K562 (cell line): Measurements from ENCODE around the gene CBL. TPM values are rescaled to one million over a fixed set of nuclear protein-coding genes. Genes with fewer than 3 reads are reported as not detected.
A peak's percentile ranks its signal among the peaks of the same experiment; 100 is the strongest.

Source experiments
- ATF1 ChIP-seq, 2 experiments: fragments of 450-650 bp in 1 of 2; IDR thresholded peaks; 2 replicates each; pipeline ENCODE4 v1.6.1; 2016; ENCODE audit warnings: missing compliant biosample characterization in 1 of 2, missing genetic modification characterization in 1 of 2
- GTF2A2 ChIP-seq: IDR thresholded peaks from 2 replicates; pipeline ENCODE4 v1.6.1; 2016; ENCODE audit warnings: mild to moderate bottlenecking, missing genetic modification characterization, missing compliant biosample characterization
- HBP1 ChIP-seq: fragments of 450-650 bp; formaldehyde crosslinking; IDR thresholded peaks from 2 replicates; pipeline ENCODE4 v1.4.0; 2022; ENCODE audit warnings: missing genetic modification characterization
- KDM5B ChIP-seq: fragments of 200-600 bp; sonication (generic); IDR thresholded peaks from 2 replicates; pipeline ENCODE4 v1.6.1; 2012; ENCODE audit warnings: low read depth, mild to moderate bottlenecking, moderate library complexity, low read length, control low read depth, inconsistent platforms; ENCODE audit not compliant: insufficient replicate concordance
- MLX ChIP-seq, 2 experiments: fragments of 450-650 bp in 1 of 2; sonication (generic) in 1 of 2; formaldehyde crosslinking; conservative IDR thresholded peaks; 2 replicates each; pipeline versions ENCODE4 v1.4.0 to v1.8.1; 2020 to 2022; ENCODE audit warnings: mild to moderate bottlenecking in 1 of 2, missing genetic modification reagents in 1 of 2
- MTF1 ChIP-seq: fragments of 250-450 bp; sonication (Bioruptor Pico); IDR thresholded peaks from 2 replicates; pipeline ENCODE4 v1.9.0; 2021; ENCODE audit warnings: moderate library complexity, mild to moderate bottlenecking, inconsistent platforms, borderline replicate concordance
- NRF1 ChIP-seq, 2 experiments: fragments of 450-650 bp; IDR thresholded peaks in 1 of 2; conservative IDR thresholded peaks in 1 of 2; 2 replicates each; pipeline ENCODE4 v1.6.1; 2014; ENCODE audit warnings: mild to moderate bottlenecking in 2 of 2
- RFX7 ChIP-seq: fragments of 250-450 bp; sonication (Bioruptor Pico); IDR thresholded peaks from 2 replicates; pipeline ENCODE4 v1.5.1; 2021; ENCODE audit warnings: mild to moderate bottlenecking
- SAFB2 ChIP-seq: fragments of 200-400 bp; formaldehyde crosslinking; IDR thresholded peaks from 2 replicates; pipeline ENCODE4 v1.6.1; 2018; ENCODE audit warnings: borderline replicate concordance, low read length, low read depth, moderate library complexity; ENCODE audit not compliant: severe bottlenecking
- TEAD1 ChIP-seq, 2 experiments: fragments of 450-650 bp in 1 of 2; sonication (generic) in 1 of 2; formaldehyde crosslinking; IDR thresholded peaks; 2 replicates each; pipeline versions ENCODE4 v1.4.0 to v1.8.0; 2020 to 2022; ENCODE audit warnings: mild to moderate bottlenecking in 2 of 2, missing genetic modification reagents in 1 of 2
- XRCC3 ChIP-seq: fragments of 450-650 bp; IDR thresholded peaks from 2 replicates; pipeline ENCODE4 v1.6.1; 2017; ENCODE audit warnings: mild to moderate bottlenecking, moderate library complexity
- YY1 ChIP-seq, 3 experiments: IDR thresholded peaks; 2 replicates each; pipeline ENCODE4 v1.6.1; 2011; ENCODE audit warnings: low read length in 2 of 3, mild to moderate bottlenecking in 2 of 3, moderate library complexity in 2 of 3, borderline replicate concordance in 1 of 3, control low read depth in 1 of 3, low read depth in 1 of 3; ENCODE audit not compliant: insufficient read depth in 3 of 3, insufficient replicate concordance in 2 of 3, control insufficient read depth in 1 of 3, insufficient read length in 1 of 3; ENCODE audit errors: extremely low read depth in 1 of 3
- ZBTB11 ChIP-seq, 3 experiments: fragments of 200-800 bp in 1 of 3; fragments of 250-450 bp in 1 of 3; fragments of 450-650 bp in 1 of 3; sonication (Bioruptor Pico) in 1 of 3; sonication (Bioruptor generic) in 1 of 3; formaldehyde crosslinking in 1 of 3; IDR thresholded peaks; 2 replicates each; pipeline versions ENCODE4 v1.6.1 to v1.8.0; 2016 to 2022; ENCODE audit warnings: mild to moderate bottlenecking in 2 of 3, missing genetic modification characterization in 2 of 3, missing compliant biosample characterization in 1 of 3, moderate library complexity in 1 of 3
- ZNF143 ChIP-seq: sonication (generic); formaldehyde crosslinking; IDR thresholded peaks from 2 replicates; pipeline ENCODE4 v1.9.0; 2022; ENCODE audit warnings: mild to moderate bottlenecking, missing genetic modification reagents
- ZNF507 ChIP-seq: conservative IDR thresholded peaks from 2 replicates; pipeline ENCODE4 v1.6.1; 2017; ENCODE audit warnings: missing genetic modification characterization, missing compliant biosample characterization
- ZNF511 ChIP-seq: sonication (generic); formaldehyde crosslinking; IDR thresholded peaks from 2 replicates; pipeline ENCODE4 v1.8.0; 2022; ENCODE audit warnings: mild to moderate bottlenecking, missing genetic modification reagents
- ZNF695 ChIP-seq: fragments of 450-650 bp; formaldehyde crosslinking; IDR thresholded peaks from 2 replicates; pipeline ENCODE4 v1.4.0; 2020; ENCODE audit warnings: mild to moderate bottlenecking, moderate library complexity
- polyA plus RNA-seq, 8 experiments: library from polyadenylated mRNA; depleted of rRNA in 4 of 8; stranded (reverse) in 5 of 8; unstranded in 3 of 8; fragments of >200 nt; fragmentation: Nextera tagmentation in 2 of 8; fragmentation: Illumina TruSeq in 1 of 8; extraction: Ambion mirVana in 2 of 8; extraction: Trizol in 1 of 8; gene quantifications; 2 replicates each; pipeline versions ENCODE4 v1.2.1 to v1.2.3, GENCODE V29; 2011 to 2014; ENCODE audit warnings: inconsistent platforms in 1 of 8, missing spikeins in 1 of 8
- total RNA-seq, 7 experiments: library from RNA; depleted of rRNA in 6 of 7; stranded (reverse); fragments of >200 nt in 6 of 7; fragmentation: Illumina TruSeq in 2 of 7; extraction: Trizol in 2 of 7; gene quantifications; 2 replicates each; pipeline versions ENCODE4 v1.2.1 to v1.2.3, GENCODE V29; 2011 to 2021; ENCODE audit warnings: low replicate concordance in 1 of 7

CBL gene
- total and polyA plus RNA-seq, 9 of the 15 experiments (the other 6 are each of a cell fraction or from before 2014, with no cell fraction given) = 3.2 to 24.9 (median 9.9) TPM

GRCh38 chr11:119206511-119207414 is 624 bp downstream of the CBL start (continued):
- TF ChIP-seq ZNF507 (tag) (no peak), GTF2A2 (tag) (no peak), NRF1 (conservative IDR thresholded peaks at IDR 0.05 in 1 of 2, IDR thresholded peaks at IDR 0.05 in 1 of 2) (peak in 1 of 2 experiments; percentile 24; a peak in 1 of 4 replicates), RFX7 (CRISPR knock-in tag) (no peak), YY1 (IDR thresholded peaks at IDR 0.05; ENCODE audit: borderline replicate concordance in 1 of 3, control insufficient read depth in 1 of 3, extremely low read depth in 1 of 3, insufficient read depth in 3 of 3, insufficient read length in 1 of 3, insufficient replicate concordance in 2 of 3, low read depth in 1 of 3, low read length in 2 of 3) (peak in 1 of 3 experiments; percentile 8), TEAD1 (CRISPR knock-in tag; IDR thresholded peaks at IDR 0.05) (no peak), ZBTB11 (CRISPR knock-in tag; IDR thresholded peaks at IDR 0.05) (peak in 1 of 3 experiments; percentile 25; a peak in 1 of 6 replicates), ZNF511 (CRISPR knock-in tag) (0 out of 2 replicates have a peak, but pooled peaks have one; percentile 35), XRCC3 (no peak), MTF1 (no peak), MLX (CRISPR knock-in tag; conservative IDR thresholded peaks at IDR 0.05) (no peak), KDM5B (no peak), ZNF143 (CRISPR knock-in tag) (no peak), ATF1 (CRISPR knock-in tag; IDR thresholded peaks at IDR 0.05) (no peak), ATF1 (tag; IDR thresholded peaks at IDR 0.05) (no peak), ZNF695 (CRISPR knock-in tag) (no peak), HBP1 (CRISPR knock-in tag) (peak; percentile 72; the same call in 1 of the 2 replicates), SAFB2 (no peak)
